B cell (primary cell): ENCODE measurements around the gene GRPEL1. TPM values are rescaled to one million over a fixed set of nuclear protein-coding genes. Genes with fewer than 3 reads are reported as not detected.
A peak's percentile ranks its signal among the peaks of the same experiment; 100 is the strongest.

ENCODE experiments used
- ATAC-seq: fragments of 200-7000 bp; cut with Tn5 transposase; one replicate; pipeline ENCODE4 v1.10.0; 2021; ENCODE audit warnings: low read depth, mild to moderate bottlenecking, moderate number of reproducible peaks, moderate library complexity
- CTCF ChIA-PET: fragments of 350-600 bp; sonication (Branson Sonifier 250); formaldehyde crosslinking; loops from one replicate; lab custom pipeline; 2021; ENCODE audit warnings: antibody characterized with exemption, inconsistent platforms; lab: Charles Lee
- POLR2A ChIA-PET: fragments of 350-600 bp; sonication (Branson Sonifier 250); formaldehyde crosslinking; loops from one replicate; lab custom pipeline; 2021; ENCODE audit warnings: antibody characterized with exemption; lab: Charles Lee
- DNase-seq: peaks from one replicate; pipeline ENCODE4 v3.0.0; 2013
- H2AFZ ChIP-seq: 2 replicates; pipeline ENCODE4 v1.6.1; 2012; ENCODE audit warnings: mild to moderate bottlenecking, low read depth, low read length; ENCODE audit not compliant: insufficient read depth, poor library complexity, severe bottlenecking
- H3K27ac ChIP-seq, 2 donors: 1 replicate in 1 of 2; 2 replicates in 1 of 2; pipeline ENCODE4 v1.5.1; 2012 to 2013; ENCODE audit warnings: low read length in 2 of 2, mild to moderate bottlenecking in 2 of 2, moderate library complexity in 1 of 2
- H3K27me3 ChIP-seq, 4 experiments: fragments of 200-600 bp in 1 of 4; sonication (generic) in 1 of 4; replicated peaks in 1 of 4; 1 replicate in 2 of 4; 2 replicates in 2 of 4; pipeline versions ENCODE4 v1.6.1 to v1.7.0; 2013 to 2016; ENCODE audit warnings: low read length in 3 of 4, mild to moderate bottlenecking in 2 of 4, mixed read lengths in 1 of 4, moderate library complexity in 1 of 4; ENCODE audit not compliant: insufficient read depth in 4 of 4, control insufficient read depth in 3 of 4; ENCODE audit errors: control extremely low read depth in 1 of 4
- H3K36me3 ChIP-seq, 2 experiments: replicated peaks in 1 of 2; 1 replicate in 1 of 2; 2 replicates in 1 of 2; pipeline versions ENCODE4 v1.6.1 to v1.7.1; 2013; ENCODE audit warnings: low read length in 1 of 2; ENCODE audit not compliant: insufficient read depth in 2 of 2, control insufficient read depth in 1 of 2; ENCODE audit errors: control extremely low read depth in 1 of 2, extremely low read depth in 1 of 2
- H3K4me1 ChIP-seq, 2 donors: fragments of 200-600 bp in 1 of 2; sonication (generic) in 1 of 2; 1 replicate in 1 of 2; 2 replicates in 1 of 2; pipeline versions ENCODE4 v1.5.1 to v1.6.1; 2013 to 2017; ENCODE audit warnings: low read length in 2 of 2; ENCODE audit not compliant: control insufficient read depth in 2 of 2, insufficient read depth in 2 of 2
- H3K4me2 ChIP-seq: replicated peaks from 2 replicates; pipeline ENCODE3; 2012; ENCODE audit warnings: mild to moderate bottlenecking, low read depth, low read length; ENCODE audit not compliant: poor library complexity, severe bottlenecking
- H3K4me3 ChIP-seq, 5 experiments: fragments of 200-600 bp in 1 of 5; sonication (generic) in 1 of 5; 1 replicate in 3 of 5; 2 replicates in 2 of 5; pipeline versions ENCODE4 v1.5.1 to v1.7.0; 2011 to 2016; ENCODE audit warnings: low read length in 4 of 5, mild to moderate bottlenecking in 4 of 5, low read depth in 2 of 5, control low read depth in 1 of 5, moderate library complexity in 1 of 5; ENCODE audit not compliant: insufficient read depth in 1 of 5; ENCODE audit errors: control extremely low read depth in 1 of 5, extremely low read depth in 1 of 5
- H3K79me2 ChIP-seq: fragments of 200-600 bp; sonication (generic); one replicate; pipeline ENCODE4 v1.6.0; 2016; ENCODE audit warnings: low read length; ENCODE audit not compliant: control insufficient read depth, insufficient read depth
- H3K9ac ChIP-seq: fragments of 200-600 bp; sonication (generic); 2 replicates; pipeline ENCODE4 v1.6.1; 2017; ENCODE audit warnings: mild to moderate bottlenecking, low read length, moderate library complexity
- H3K9me3 ChIP-seq, 3 donors: one replicate each; pipeline versions ENCODE4 v1.6.1 to v1.7.1; 2013; ENCODE audit warnings: low read length in 2 of 3; ENCODE audit not compliant: control insufficient read depth in 2 of 3, insufficient read depth in 1 of 3; ENCODE audit errors: control extremely low read depth in 1 of 3
- H4K20me1 ChIP-seq: 2 replicates; pipeline ENCODE4 v1.6.0; 2012; ENCODE audit warnings: mild to moderate bottlenecking, low read length; ENCODE audit not compliant: insufficient read depth, control insufficient read depth, poor library complexity, severe bottlenecking
- H3K27ac Mint-ChIP-seq: one replicate; pipeline ENCODE4 v1.8.0; 2021; ENCODE audit warnings: mixed read lengths
- H3K27me3 Mint-ChIP-seq: one replicate; pipeline ENCODE4 v1.8.0; 2021; ENCODE audit warnings: mixed read lengths
- H3K4me1 Mint-ChIP-seq: one replicate; pipeline ENCODE4 v1.8.0; 2021; ENCODE audit warnings: mixed read lengths
- H3K4me3 Mint-ChIP-seq: one replicate; pipeline ENCODE4 v1.8.0; 2021; ENCODE audit warnings: mixed read lengths
- H3K9me3 Mint-ChIP-seq: one replicate; pipeline ENCODE4 v1.8.0; 2022; ENCODE audit warnings: mixed read lengths; ENCODE audit not compliant: insufficient read depth
- EZH2 ChIP-seq: IDR thresholded peaks from 2 replicates; pipeline ENCODE4 v1.6.1; 2012; ENCODE audit warnings: borderline replicate concordance, low read depth, mild to moderate bottlenecking, moderate library complexity, low read length; ENCODE audit not compliant: insufficient read depth, poor library complexity, severe bottlenecking
- WGBS: methylation state at CpG from one replicate; pipeline ENCODE4 v1.1.5; 2013; ENCODE audit warnings: missing lambda C conversion rate; ENCODE audit not compliant: insufficient coverage; 5-methylcytosine and 5-hydroxymethylcytosine counted together
- intact Hi-C: fragments of 100-400 bp; cut with micrococcal nuclease; formaldehyde crosslinking; loops from one replicate; pipeline ENCODE4 v1.10.0; 2022
- polyA plus RNA-seq: library from polyadenylated mRNA; depleted of rRNA; stranded (reverse); fragments of >200 nt; gene quantifications from 2 replicates; pipeline ENCODE4 v1.2.3, GENCODE V29; 2012
- total RNA-seq, 2 donors: library from RNA; stranded (reverse); fragments of 120-200 nt in 1 of 2; gene quantifications; 1 replicate in 1 of 2; 2 replicates in 1 of 2; pipeline versions ENCODE4 v1.2.3 to v1.2.4, GENCODE V29; 2013 to 2022
- TF ChIP-seq, protein P1 (sequence below): fragments of 200-600 bp; IDR thresholded peaks from one replicate; pipeline ENCODE4 v1.8.0; 2022; ENCODE audit warnings: antibody characterized with exemption, mild to moderate bottlenecking

GRPEL1 gene
- total and polyA plus RNA-seq, 2 donors (not counting 1 experiment from before 2014, with no cell fraction given), result 15.0 to 26.0 TPM

DNA sequence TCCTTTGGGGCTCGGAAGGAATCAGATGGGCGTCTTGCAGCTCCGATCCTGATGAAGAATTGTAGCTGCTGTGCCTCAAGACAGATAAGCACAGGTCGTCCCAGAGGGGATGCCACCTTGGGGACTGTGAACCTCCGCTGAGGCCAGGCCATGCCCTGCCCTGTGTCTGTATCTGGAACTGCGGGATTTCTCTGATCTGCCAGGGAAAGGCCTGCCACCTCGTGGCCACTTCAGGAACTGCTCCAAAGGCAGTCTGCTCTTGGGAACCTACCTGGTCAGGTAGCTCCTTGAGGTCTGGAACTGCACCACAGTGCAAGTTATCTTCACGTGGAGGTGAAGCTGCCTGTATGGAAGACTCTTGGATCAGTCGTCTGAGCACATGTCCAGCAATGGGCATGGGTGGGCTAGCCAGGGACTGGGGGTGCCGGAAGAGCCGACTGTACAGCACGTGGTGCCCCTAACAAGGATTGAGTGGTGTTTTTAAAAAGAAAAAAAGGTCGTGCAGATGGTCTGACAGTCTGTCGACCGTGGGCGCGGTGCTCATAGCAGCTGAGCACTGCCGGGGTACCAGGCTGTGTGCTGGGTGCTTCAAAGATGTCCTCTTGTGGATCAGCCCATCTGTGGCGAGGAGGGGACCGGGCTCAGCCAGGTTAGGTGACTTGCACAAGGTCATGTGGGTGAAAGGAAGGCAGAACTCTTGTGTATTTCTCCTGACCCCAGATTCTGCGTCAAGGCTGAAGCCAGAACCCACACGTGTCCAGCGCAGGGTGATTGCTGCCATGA is 3.1 kb upstream of the GRPEL1 start:
- Mint-ChIP-seq H3K4me1 (peaks cover 35% of the 10 kb centered on the region), H3K9me3 (no peaks in the 10 kb centered on the region), H3K4me3 (peak overlapping the region; percentile 33), H3K27me3 (peaks cover 3% of the 10 kb centered on the region), H3K27ac (peak overlapping the region; percentile 12)
- ATAC-seq (peak; percentile 35), DNase-seq (peak; percentile 89)
- intact Hi-C loops, result loop anchor here (1.0 kb wide), 1 partner anchor 97 kb away; no protein-coding TSS in a partner anchor
- WGBS, result 37% methylated on average over 23 of the region's 23 CpGs
- H4K20me1 ChIP-seq, result peaks cover 19% of the 10 kb centered on the region
- H3K9me3 ChIP-seq, result peaks cover 0 to 7% (median 0%) of the 10 kb centered on the region in 3 donors
- H3K4me3 ChIP-seq, result no peak overlapping the region
- no peak overlapping the region for H2AFZ ChIP-seq
- H3K27ac ChIP-seq, result no peak overlapping the region
- H3K4me1 ChIP-seq, result peaks cover 20 to 30% of the 10 kb centered on the region in 2 donors
- H3K4me2 ChIP-seq, result peak overlapping the region; percentile 36
- POLR2A ChIA-PET, result interaction anchor here (0.5 kb wide), 1 partner anchor 13 kb away, joined by 3 read pairs; no protein-coding TSS in a partner anchor
- no peak overlapping the region for H3K9ac ChIP-seq
- no peaks in the 10 kb centered on the region for H3K36me3 ChIP-seq
- CTCF ChIA-PET, result interaction anchor here (0.6 to 11.2 kb wide), 36 partner anchors 9 to 430 kb away, joined by 3 to 164 read pairs (median 5); partner anchors contain the start of genes BLOC1S4, MRFAP1, TADA2B and TBC1D14
- peaks cover 0 to 3% (median 1%) of the 10 kb centered on the region in 4 experiments for H3K27me3 ChIP-seq
- peaks cover 20% of the 10 kb centered on the region for H3K79me2 ChIP-seq
- TF ChIP-seq, protein P1, sequence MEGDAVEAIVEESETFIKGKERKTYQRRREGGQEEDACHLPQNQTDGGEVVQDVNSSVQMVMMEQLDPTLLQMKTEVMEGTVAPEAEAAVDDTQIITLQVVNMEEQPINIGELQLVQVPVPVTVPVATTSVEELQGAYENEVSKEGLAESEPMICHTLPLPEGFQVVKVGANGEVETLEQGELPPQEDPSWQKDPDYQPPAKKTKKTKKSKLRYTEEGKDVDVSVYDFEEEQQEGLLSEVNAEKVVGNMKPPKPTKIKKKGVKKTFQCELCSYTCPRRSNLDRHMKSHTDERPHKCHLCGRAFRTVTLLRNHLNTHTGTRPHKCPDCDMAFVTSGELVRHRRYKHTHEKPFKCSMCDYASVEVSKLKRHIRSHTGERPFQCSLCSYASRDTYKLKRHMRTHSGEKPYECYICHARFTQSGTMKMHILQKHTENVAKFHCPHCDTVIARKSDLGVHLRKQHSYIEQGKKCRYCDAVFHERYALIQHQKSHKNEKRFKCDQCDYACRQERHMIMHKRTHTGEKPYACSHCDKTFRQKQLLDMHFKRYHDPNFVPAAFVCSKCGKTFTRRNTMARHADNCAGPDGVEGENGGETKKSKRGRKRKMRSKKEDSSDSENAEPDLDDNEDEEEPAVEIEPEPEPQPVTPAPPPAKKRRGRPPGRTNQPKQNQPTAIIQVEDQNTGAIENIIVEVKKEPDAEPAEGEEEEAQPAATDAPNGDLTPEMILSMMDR, result peak; percentile 98
- TF ChIP-seq EZH2, result no peak
